Activated naive CD4-positive, alpha-beta T cell (primary cell): ENCODE results near the gene EMC8.
A peak's percentile ranks its signal among the peaks of the same experiment; 100 is the strongest.
"Not testable (repeated sequence)": the region's sequence is repeated elsewhere in the genome, so short reads cannot be mapped to it uniquely, and the experiment has no call there.

ENCODE experiments used
- DNase-seq, 4 experiments: peaks; one replicate each; lab custom pipeline; 2025; lab: John Stamatoyannopoulos, UW

Gene EMC8

DNA sequence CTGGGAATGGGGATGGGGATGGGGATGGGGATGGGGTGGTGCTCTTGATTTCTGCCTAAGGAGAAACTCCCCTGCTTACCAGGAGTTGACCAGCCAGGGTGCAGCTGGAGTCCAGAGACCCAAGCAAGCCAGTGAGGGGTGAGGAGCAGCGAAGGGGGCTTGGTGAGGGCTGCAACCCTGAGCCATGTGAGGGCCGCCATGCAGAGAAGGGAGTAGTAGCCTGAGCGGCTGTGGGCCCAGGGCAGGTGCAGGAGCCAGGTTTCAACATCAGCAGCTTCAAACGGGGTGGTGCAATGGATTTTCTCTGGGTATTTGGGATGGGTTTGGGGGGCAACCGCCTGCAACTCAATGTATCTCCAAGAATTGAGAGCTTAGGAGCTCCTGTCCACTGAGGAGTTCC lies 35.4 kb upstream of the EMC8 start:
- DNase-seq: no peak

DNA sequence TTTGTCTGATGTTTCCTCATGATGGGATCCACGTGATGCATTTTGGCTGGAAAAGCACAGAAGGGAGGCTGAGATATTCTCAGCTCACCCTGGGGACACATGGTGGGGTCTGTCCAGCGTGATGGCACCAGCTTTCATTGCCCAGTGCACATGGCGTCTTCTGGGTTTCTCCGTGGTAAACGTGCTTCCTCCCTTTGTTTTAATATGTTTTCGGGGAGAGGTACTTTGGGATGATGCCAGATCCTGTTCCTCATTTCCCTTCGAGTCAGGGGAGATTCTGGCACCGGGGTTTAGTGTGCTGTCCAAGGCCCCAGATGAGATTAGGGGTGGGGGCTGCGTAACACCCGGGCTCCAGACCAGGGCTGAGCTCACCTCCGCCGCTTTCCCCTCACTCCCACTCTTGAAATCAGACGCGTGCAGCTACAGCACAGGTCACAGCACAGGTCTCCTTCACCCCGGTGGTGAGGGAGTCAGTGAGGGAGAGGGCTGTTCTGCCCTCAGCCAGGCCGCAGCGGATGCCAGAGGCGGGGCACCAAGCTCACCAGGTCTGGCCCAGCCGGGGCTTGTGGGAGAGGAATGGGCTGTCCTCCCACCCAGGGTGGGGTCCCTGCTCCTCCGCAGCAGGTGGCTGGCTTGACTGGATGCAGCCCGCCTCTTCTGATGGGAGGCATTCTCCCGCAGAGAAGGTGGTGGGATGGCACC lies 34.0 kb upstream of the EMC8 start:
- DNase-seq: no peak

DNA sequence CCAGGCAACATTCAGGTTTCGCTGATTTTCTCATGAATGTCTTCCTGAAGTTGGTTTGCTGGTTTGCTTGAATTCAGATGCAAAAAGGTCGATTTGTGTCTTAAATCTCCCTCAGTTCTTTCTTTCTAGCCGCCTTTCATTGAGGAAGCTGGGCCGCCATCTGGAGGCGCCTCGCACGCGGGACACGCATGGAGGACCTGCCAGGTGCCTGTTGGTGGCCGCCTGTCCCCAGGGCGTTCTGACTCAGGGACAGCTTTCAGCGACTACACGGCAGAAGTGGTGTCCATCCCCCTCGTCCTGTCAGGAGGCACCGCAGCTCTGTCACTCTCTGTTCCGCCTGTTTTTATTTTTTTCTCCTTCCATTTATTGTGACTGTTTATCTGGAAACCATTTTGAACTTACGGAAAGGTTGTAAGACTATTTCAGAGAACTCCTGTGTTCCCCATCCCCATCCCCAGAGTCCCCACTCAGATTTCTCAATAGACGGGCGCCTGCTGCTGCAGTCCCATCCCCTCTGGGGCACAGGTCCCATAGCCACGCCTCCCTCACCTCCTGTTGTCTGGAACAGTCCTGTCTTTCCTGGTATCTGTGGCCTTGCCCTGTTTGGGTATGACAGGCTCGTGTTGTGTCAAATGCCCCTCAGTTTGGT lies 33.4 kb upstream of the EMC8 start:
- DNase-seq: no peak

DNA sequence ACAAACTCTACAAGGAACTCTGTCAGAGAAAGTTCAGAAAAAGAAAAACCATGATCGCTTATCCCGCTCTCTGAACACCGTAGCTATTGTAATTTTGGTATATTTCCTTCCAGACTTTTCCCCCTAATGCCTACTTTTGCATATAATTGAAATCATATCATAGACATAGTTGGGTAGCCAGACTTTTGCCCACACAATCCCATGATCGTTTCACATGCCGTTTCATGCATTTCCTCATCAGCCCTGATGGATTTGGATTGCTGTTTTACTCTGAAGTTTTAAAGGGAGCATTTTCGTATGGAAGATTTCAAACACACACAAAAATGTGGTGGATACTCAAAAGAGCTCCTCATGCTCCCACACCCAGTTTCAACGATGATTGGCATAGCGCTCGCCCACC lies 31.5 kb upstream of the EMC8 start:
- no peak for DNase-seq

DNA sequence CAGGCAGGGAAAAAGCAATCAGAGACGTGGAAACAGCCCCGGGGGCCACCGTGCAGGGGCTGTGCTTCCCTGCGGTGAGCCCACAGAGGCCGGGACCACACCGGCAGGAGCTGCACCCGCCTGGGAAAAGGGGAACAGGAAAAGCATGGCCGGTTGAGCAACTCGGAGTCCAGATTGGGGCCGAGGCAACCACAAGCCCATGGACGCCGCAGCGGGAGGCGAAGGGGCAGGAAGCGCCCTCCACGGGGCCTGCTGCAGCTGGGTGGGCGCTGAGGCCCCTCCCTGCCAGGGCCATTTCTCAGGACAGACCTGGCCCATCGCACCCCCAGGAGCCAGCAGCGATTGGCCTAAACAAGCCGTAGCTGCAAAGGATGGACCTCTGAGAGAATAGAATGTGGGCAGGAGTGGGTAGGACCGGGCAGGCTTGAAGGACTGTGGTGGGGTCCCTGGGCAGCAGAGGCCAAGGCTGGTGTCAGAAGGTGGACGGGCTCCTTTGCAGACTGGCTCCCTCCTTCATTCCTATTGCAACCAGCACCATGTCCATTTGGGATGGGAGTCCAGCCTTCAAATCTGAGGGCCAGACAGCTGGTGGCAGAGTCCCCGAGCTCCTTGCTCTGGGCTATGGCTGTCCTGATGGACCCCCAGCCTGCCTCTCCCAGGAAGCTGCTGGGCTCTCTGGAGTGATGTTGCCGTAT lies 30.6 kb upstream of the EMC8 start:
- no peak for DNase-seq

DNA sequence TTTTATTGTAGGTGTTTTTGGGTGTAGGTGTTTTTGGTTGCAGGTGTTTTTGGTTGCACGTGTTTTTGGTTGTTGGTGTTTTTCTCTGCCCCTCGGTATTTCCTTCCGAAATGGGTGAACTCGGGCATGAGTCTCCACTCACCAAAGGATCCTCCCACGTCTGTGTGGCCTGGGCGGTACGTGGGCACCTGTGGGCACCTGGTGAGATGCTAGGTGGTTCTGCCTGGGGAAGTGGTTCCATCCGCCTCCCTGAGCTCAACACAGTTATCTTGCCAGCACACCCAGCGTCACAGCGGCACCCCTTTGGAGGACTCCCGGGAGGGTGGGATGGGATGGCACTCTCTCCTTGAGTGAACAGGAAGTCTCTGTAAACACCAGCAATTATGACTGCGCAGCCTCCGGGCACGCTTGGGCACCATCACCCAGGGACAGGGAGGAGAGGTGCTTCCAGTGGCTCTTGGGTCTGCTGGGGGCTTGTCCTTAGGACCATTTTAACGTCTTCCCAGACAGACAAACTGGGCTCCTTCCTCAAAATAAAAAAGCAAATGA lies 29.9 kb upstream of the EMC8 start:
- no peak for DNase-seq

DNA sequence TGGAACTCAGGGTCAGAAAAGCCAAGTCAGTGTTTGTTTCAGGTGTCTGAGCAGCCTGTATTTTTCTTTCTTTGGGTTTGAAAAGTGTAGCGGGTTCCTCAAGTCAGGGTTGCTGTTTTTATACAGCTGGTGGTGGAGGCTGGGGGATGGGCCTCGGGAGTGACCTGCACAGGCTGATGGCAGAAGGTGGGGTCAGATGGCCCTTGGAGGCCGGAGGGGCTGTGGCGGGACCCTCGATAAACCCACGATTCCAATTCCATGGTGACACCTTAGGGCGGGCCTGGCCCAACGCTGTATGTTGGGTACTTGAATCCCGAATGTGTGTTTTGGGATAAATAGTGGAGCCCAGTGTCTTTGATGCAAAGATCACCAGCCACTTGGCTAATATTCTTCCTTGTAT lies 28.8 kb upstream of the EMC8 start:
- DNase-seq: no peak

DNA sequence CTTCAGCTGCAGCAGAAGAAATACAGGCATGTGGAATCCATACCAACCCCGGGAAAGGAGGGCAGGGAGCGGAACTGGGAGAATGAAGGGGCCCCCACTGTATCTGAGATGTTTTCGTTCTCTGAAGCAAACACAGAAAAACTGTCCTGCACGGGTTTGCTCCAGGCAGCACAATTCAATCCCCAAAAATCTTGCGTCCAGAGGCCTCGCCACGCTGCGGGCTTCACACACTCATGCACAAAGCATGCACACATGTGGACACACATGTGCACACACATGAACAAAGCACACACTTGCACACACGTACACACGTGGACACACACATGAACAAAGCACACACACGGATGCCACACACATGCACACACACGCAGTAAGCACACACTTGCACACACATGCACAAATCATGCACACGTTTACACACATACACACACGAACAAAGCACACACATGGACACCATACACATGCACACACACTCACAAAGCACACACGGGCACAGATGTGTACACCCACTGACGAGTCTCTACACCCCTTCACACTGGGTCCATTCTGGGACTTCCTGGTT lies 27.4 kb upstream of the EMC8 start:
- DNase-seq: no peak

DNA sequence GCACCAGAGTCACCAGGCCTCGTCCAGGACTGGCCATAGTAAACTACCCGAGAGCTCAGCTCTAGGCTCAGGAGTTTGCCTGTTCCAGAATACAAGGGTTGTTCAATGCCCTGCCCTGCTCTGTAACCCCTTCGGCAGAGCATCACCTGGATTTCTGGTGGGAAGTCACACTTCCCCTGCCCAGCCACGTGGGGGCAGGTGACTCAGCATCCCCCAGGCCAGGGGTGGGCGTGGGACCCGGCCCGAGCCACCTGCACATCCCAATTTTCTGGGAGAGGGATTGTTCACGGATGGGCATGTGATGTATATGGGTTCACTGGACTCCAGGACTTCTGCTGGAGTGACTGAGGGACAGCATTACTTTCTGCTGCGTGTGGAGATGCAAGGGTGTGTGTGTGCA lies 26.0 kb upstream of the EMC8 start:
- no peak for DNase-seq

DNA sequence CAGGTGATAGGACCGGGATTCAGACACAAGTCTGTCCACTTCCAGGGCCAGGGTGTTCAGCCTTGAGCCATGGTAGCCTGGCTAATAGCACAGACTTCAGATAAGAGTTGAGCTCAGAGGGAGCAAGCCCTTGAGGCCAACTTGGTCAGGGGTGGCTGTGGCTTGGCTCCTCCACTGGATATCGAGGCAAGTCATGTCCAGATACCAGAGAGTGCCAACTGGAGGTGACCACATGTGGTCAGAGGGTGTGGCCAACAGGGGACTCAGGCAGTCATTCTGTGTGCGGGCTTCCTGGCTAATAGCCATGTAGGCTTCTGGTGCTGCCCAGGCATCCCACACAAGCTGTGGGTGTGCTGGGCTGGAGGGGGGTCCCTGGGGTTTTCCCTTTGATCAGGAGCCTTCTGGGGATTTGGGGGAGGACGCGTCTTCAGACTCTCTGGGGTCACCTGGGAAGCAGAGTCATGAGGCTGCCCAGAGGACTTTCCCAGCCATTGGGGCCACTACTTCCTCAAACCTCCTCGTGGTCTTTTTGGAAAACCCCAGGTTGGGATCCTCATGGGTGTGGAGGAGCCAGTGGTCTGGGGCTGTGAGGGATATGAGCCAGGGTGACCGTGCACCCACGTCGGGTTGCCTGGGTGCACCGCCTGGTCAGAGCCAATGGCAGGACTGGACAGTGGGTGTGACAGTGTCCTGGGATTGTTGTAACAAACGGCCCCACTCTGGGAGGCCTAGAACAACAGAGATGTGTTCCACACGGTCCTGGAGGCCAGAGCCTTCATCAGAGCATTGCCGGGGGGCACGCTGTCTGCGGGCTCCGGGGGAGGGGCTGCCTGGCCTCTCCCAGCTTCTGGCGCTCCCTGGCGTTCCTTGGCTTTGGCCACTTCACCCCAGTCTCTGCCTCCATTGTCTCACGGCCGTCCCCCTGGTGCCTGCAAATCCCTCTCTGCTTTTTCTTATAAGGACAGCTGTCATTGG lies 25.1 kb upstream of the EMC8 start:
- no peak for DNase-seq

DNA sequence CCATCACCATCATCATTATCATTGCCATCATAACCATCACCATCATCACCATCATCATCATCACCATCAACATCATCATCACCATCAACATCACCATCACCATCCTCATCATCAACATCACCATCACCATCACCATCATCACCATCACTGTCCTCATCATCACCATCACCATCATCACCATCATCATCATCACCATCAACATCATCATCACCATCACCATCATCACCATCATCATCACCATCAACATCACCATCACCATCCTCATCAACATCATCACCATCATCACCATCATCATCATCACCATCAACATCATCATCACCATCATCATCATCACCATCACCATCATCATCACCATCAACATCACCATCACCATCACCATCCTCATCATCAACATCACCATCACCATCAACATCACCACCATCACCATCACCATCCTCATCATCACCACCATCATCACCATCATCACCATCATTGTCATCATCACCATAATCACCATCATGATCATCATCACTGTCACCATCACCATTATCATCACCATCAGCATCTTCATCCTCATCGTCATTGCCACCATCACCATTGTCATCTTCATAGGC lies 24.1 kb upstream of the EMC8 start:
- no peak for DNase-seq

DNA sequence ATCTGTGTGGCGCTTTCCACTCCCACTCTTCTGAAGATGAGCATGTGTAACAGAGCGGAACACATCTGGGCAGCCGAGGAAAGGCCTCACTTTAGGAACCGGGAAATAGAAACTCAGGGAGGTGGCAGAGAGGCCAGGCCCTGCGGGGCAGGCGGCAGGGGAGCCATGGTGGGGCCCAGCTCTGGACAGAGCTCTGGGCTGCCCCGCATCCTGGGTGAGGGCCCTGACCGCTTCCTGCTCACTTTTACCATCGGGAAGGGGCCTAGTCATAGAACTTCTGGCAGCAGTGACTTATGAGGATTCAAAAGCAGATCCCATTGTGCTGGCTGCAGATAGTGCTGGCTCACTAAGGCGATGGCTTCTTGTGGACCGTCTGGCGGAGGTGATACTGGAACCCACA lies 22.8 kb upstream of the EMC8 start:
- no peak for DNase-seq

DNA sequence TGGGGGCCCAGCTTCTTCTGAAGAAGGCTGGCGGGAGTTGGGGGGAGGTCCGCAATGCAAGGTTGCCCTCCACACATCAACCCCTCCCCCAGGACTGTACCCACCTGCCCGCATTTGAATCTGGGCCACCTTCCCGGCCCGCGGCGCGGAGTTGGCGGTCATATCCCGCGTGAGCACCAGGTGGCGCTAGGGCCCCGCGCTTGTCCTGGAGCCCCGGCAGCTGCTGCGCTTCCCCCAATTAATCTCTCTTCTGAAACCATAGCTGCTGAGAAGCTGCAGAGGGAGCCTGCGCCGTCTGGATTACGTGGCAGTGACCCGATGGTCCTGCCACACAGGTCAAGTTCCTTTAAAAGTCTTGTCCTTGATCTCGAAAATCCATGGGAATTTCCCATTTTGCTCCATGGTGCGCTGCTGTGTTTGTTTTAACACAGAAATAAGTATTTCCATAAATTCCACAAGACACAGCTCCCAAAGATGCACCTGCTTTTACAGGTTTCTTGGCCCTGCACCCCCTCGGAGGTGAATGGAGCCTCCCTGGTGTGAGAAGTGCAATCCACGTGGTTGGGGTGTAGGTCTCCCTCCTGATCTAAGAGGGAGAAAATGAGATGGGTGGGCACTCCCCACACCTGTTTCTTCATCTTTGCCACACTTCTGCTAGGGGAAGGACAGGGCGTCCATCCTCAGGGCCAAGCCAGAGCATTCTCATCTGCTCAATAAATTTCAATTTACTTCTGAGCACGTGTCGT lies 22.2 kb upstream of the EMC8 start:
- DNase-seq: peak; percentile 70 to 81 (median 76)

DNA sequence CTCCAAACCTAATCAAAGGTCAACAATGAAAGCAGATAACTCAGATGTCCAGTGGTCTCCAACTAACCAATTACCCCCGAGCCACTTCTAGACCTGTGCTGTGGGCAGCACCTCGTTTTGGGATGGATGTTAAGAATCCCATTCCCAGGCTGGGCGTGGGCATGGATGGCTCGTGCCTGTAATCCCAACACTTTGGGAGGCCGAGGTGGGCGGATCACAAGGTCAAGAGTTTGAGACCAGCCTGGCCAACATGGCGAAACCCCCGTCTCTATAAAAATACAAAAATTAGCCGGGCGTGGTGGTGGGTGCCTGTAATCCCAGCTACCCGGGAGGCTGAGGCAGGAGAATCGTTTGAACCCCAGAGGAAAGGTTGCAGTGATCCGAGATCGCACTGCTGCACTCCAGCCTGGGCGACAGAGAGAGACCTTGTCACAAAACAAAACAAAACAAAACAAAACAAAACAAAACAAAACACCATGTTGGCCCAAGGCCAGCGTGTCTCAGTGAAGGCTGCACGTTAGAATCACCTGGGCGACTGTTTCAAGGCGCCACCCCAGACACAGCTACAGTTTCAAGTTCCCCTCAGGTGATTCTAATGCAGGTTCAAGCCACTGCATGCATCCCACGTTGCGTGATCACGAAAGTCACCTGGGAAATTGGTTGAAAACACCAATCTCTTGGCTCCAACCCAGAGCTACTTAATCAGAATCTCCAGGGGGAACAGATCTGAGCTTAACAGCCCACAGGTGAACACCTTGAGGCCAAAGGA lies 21.4 kb upstream of the EMC8 start:
- DNase-seq: no peak

DNA sequence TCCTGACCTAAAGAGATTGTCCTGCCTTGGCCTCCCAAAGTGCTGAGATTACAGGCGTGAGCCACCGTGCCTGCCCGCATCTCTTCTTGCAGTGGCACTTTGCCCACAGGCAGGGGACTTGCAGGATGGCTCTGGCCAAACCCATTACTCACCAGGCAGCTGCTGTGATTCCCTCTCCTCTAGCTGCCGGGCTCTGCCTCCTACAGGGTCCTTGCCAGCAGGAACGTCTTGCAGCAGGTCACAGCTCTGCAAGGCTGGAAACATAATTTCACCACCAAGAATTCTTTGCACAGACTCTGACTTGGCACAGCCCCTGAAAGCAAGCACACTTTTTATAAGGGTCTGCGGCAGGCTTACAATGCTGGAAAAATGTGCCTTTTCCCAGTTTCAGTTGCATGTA lies 20.4 kb upstream of the EMC8 start:
- DNase-seq: no peak

DNA sequence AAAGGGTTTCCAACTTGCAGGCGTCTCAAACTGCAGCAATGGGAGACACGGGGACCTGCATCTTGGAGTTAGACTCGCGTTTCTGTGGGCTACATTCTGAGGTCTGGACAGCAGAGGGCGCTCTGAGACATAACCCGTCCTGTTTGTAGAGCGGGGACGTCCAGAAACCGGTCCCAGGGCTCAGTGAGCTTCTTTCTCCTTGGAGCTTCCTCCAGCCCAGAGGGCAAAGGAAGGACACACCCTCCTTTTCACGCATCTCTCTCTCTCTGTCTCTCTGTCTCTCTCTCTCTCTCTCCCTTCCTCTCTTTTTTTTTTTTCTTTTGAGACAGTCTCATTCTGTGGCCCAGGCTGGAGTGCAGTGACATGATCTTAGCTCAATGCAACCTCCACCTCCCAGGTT lies 19.9 kb upstream of the EMC8 start:
- DNase-seq: peak; percentile 67 to 85 (median 76)

DNA sequence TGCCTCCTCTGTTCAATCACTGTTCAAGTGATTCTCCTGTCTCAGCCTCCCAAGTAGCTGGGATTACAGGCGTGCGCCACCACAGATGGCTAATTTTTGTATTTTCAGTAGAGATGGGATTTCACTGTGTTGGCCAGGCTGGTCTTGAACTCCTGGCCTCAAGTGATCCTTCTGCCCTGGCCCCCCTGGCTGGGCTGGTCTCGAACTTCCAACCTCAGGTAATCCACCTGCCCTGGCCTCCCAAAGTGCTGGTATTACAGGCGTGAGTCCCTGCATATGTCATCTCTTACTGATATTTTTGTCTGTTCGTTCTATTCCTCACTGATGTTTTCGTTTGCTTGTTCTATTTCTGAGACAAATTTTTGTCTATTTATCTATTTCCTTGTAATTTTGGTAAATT lies 17.9 kb upstream of the EMC8 start:
- not testable (repeated sequence) for DNase-seq

DNA sequence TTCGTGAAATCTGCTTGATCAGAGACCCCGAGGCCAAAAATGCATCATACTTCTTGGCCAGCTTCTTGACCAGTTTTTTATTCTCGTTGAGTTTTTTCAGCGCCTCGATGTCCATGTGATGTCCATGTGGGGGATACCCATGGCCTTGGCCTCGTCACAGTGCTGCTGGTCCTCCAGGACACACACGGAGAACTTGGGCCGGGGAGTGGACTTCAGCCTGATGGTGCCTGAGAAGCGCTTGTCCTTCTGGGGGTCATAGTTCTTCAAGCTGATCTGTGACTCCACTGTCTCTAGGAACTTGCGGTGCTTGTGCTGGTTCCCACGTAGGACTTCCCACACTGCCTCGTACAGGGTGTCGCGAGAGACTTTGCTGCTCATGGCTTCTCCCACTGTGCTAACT lies 16.8 kb upstream of the EMC8 start:
- DNase-seq: no peak

DNA sequence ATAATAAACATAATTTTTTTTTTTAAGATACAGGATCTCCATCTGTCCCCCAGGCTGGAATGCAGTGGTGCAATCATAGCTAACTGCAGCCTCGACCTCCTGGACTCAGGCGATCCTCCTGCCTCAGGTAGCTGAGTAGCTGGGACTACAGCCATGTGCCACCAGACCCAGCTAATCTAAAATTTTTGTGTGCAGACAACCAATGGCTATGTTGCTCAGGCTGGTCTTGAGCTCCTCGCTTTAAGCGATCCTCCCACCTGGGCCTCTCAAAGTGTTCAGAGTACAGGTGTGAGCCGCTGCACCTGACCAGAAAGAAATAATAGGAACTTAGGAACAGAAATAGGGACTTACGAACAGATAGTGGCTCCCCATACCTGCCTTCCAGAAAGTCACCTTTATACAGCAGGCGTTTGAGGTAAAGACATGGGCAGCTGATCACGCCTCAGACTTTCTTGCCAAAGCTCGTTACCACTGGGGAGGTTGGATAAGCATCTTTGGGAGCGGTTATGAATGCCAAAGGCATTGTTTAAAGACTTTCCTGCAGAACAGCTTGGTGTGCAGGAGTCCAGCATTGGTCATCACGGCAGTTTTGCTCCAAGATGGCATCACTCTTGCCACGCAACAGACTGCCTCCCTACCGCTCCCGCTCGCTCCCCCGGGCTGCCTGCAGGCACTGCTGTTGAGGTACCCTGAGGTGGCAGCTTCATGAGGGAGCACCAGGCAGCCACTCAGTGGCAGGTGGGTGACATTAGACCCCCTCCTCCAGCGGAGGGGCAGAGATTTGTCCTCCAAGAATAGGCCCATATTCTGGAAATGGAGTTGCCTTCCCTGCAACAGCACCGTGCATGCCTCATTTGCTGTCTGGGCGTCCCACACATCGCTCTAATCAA lies 13.7 kb upstream of the EMC8 start:
- DNase-seq: no peak
